Activated T-cell treated with anti-CD3 and anti-CD28 coated beads, Interleukin-2, amount 50 U/mL, for 72 hours (primary cell): ENCODE measurements around the gene GUCY1A1. TPM values are rescaled to one million over a fixed set of nuclear protein-coding genes. Genes with fewer than 3 reads are reported as not detected.

Experiments used
- ATAC-seq, 2 donors: fragments of 150-1000 bp; cut with Tn5 transposase; replicated peaks in 1 of 2; 2 replicates each; pipeline ENCODE4 v1.10.0; 2021; ENCODE audit warnings: moderate library complexity in 2 of 2, mild to moderate bottlenecking in 1 of 2
- DNase-seq, 2 donors: peaks; one replicate each; pipeline ENCODE4 v3.0.0; 2021 to 2022; ENCODE audit warnings: mixed read lengths in 1 of 2
- H3K27ac Mint-ChIP-seq: one replicate; pipeline ENCODE4 v1.8.0; 2022; ENCODE audit warnings: mild to moderate bottlenecking, moderate library complexity, mixed read lengths
- H3K27me3 Mint-ChIP-seq: one replicate; pipeline ENCODE4 v1.8.0; 2022; ENCODE audit warnings: low read depth, mixed read lengths
- H3K36me3 Mint-ChIP-seq, 2 donors: one replicate each; pipeline ENCODE4 v1.8.0; 2022; ENCODE audit warnings: mixed read lengths in 2 of 2, mild to moderate bottlenecking in 1 of 2; ENCODE audit not compliant: insufficient read depth in 2 of 2
- H3K4me1 Mint-ChIP-seq: one replicate; pipeline ENCODE4 v1.8.0; 2022; ENCODE audit warnings: low read depth, mixed read lengths
- H3K4me3 Mint-ChIP-seq, 2 donors: one replicate each; pipeline ENCODE4 v1.8.0; 2022; ENCODE audit warnings: mild to moderate bottlenecking in 2 of 2, mixed read lengths in 2 of 2, moderate library complexity in 2 of 2
- H3K9me3 Mint-ChIP-seq, 2 donors: one replicate each; pipeline ENCODE4 v1.8.0; 2022; ENCODE audit warnings: mixed read lengths in 2 of 2
- total RNA-seq, 2 donors: library from RNA; stranded (reverse); gene quantifications; one replicate each; pipeline ENCODE4 v1.2.3, GENCODE V29; 2022

GUCY1A1 gene
- total RNA-seq, 2 donors from 2014 or later = 0.28 to 0.29 TPM

DNA sequence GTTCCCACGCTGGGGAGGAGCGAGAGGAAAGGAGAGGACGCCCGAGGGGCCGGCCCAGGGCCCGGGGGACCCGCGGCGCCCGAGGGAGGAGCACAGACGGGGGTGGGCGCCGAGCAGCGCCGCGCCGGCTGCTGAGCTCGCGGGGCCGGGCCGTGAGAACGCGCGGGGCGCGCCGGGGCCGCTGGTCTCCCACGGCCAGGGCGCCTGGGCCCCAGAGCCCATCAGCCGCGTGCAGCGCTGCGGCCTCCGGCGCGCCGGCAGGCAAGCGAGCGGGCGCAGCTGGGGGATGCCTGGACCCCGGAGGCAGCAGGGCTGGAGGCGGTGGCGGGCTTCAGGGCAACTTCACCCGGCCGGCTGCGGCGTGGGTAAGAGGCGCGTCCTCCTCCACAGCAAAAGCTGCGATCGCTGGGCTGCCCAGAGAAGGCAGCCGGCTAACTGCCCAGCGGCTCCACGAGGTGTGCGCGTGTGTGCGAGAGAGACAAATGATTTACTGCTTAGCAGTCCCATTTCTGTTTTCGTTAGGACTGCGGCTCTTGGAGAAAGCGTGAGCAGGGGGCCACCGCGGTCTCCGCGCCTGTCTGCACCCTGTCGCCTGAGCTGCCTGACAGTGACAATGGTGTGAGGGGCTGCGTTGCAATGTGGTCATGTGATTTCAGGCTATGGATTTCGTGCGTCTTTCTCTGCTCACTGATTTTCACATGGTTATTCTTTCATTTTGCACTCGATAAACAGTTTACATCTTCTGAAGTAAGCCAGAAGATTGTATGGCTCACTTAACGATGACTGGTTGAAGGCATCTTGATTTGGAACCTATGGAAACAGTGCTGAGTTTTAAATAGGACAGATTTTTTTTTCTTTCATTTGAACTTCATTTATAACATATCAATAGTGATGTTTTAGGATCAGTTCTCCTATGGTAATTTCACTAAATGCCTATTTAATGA, 1.2 kb downstream of the GUCY1A1 start:
- Mint-ChIP-seq H3K36me3 (peaks cover 0 to 1% of the 10 kb centered on the region in 2 donors), H3K4me1 (peaks cover 16% of the 10 kb centered on the region), H3K4me3 (peak overlapping the region; percentile 88 to 92), H3K27ac (no peak overlapping the region), H3K27me3 (peaks cover 79% of the 10 kb centered on the region), H3K9me3 (no peaks in the 10 kb centered on the region)
- DNase-seq (peak; percentile 9 to 10), ATAC-seq (peak; percentile 63 to 74)

DNA sequence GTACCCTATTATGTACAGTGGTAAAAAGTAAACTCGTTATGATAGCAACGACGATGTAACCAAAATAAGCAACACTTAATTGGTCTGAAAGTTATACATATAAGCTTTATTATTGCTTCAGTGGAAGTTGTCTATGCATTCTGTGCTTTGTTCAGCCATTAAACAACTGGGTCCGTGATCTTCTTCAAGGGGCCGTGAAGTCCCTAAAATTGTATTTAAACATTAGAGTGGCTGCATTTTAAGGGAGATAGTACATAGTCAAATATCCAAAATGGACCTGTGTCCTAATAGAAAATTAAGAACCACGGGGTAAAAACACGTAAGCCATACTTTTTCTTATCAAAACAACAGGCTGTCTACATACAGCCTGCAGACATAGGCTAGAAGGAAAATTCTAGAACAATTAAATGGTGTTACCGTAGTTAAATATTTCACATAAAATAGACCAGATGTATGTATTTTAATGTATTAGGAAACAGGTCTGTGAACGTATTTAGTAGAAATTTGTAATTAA, 2.1 kb downstream of the GUCY1A1 start:
- Mint-ChIP-seq H3K4me3 (peak overlapping the region in 1 of 2 donors; percentile 80), H3K27me3 (peaks cover 79% of the 10 kb centered on the region), H3K9me3 (no peaks in the 10 kb centered on the region), H3K27ac (no peak overlapping the region), H3K4me1 (peaks cover 16% of the 10 kb centered on the region), H3K36me3 (peaks cover 0 to 1% of the 10 kb centered on the region in 2 donors)
- ATAC-seq (no peak), DNase-seq (no peak)

DNA sequence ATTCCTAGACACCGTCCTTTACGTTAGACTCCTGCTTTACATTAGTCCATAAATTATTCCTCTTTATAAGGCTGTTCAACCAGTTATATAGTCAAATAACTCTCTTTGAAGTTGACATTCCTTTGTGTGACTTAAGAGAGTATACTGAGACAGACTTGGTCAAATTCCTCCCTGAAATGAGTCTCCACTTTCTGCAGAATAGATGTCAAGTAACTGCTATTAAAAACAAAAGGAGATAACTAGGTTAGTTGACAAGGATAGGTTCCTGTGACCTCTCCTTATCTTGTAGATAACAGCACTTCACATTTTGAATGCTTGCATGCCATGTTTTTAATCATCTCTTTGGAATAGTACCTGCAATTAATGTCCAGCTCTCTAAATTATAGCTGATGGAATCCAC, 5.7 kb downstream of the GUCY1A1 start:
- DNase-seq = no peak
- Mint-ChIP-seq H3K4me3 (no peak overlapping the region), H3K27me3 (peaks cover 53% of the 10 kb centered on the region), H3K9me3 (no peaks in the 10 kb centered on the region), H3K27ac (no peak overlapping the region), H3K36me3 (peaks cover 0 to 1% of the 10 kb centered on the region in 2 donors), H3K4me1 (peaks cover 5% of the 10 kb centered on the region)
- no peak for ATAC-seq

DNA sequence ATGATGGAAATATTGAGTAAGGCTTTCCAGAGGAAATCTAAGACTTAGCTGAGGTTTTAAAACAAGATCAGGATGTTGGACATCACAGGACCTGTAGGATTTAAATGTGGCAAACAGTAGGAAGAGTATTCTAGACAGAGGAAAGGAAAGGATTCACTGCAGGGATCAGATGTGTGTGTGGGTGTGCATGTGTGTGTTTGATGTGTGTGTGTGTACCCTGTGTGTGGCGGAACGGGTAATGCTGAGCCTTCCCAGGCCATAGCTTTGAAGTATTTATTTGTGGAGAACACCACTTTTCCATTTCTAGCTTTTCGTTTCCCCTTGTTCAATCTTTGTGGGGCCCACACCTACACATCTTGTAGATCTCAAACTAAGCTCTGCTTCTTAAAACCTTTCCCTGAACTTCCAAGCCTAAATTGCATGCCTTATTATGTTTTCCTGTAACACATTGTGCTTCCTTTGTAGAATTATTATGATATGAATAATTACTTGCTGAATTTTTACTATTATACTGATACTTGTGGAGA, 6.9 kb downstream of the GUCY1A1 start:
- H3K27me3 Mint-ChIP-seq = peaks cover 45% of the 10 kb centered on the region
- no peak overlapping the region for H3K4me3 Mint-ChIP-seq
- DNase-seq (no peak), ATAC-seq (no peak)
- no peak overlapping the region for H3K27ac Mint-ChIP-seq
- peaks cover 0 to 1% of the 10 kb centered on the region in 2 donors for H3K36me3 Mint-ChIP-seq
- H3K9me3 Mint-ChIP-seq = no peaks in the 10 kb centered on the region
- H3K4me1 Mint-ChIP-seq = no peaks in the 10 kb centered on the region

DNA sequence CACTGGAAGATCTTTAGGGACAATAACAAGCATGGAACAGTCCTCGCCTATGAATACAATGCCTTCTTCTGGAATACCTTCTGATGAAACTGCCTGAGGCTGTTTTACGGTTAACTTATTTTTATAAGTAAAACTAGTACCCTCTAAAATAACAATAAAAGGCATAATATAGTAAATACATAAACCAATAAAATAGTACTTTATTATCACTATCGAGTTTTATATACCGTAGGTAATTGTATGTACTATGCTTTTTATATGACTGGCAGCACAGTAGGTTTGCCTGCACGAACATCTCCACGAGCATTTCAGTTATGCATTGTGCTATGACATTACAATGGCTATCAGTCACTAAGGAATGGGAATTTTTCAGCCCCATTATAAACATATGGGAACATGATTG, 8.0 kb downstream of the GUCY1A1 start:
- no peak overlapping the region for H3K4me3 Mint-ChIP-seq
- DNase-seq = no peak
- no peaks in the 10 kb centered on the region for H3K9me3 Mint-ChIP-seq
- no peak overlapping the region for H3K27ac Mint-ChIP-seq
- H3K36me3 Mint-ChIP-seq = peaks cover 0 to 1% of the 10 kb centered on the region in 2 donors
- H3K4me1 Mint-ChIP-seq = no peaks in the 10 kb centered on the region
- ATAC-seq = no peak
- H3K27me3 Mint-ChIP-seq = peaks cover 39% of the 10 kb centered on the region

DNA sequence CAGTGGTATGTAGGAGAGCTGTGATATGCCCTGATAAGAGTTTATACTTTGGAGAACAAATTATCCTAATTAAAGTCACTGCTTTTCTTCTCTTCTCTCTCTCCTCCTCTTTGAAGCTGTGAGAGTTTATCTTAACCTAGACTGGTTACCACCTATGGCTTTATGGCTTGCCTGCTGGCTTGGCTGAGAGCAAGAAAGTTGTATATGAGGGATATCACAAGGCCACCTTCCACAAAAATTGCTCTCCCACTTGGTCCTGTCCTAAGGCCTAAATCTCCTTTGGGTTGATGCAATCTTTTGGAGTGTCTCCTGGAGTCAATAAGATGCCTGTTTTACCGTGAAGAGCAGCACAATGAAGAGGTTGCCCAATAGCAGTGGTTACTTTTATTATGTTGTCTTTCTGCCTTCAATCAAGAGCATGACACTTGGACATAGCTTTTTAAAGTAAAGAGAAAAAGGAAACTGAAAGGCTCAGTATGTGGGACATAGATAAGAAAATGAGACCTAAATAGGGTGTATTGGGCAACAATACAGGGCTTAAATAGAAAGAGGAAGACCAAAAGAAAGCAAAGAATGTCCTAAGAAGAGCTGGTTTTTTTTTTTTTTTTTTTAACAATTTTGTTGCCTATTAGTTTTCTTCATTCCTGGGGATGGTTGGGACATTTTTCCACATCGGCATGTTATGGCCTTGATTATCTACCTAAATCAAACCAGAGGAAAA, 9.2 kb downstream of the GUCY1A1 start:
- Mint-ChIP-seq H3K4me3 (no peak overlapping the region), H3K4me1 (no peaks in the 10 kb centered on the region), H3K27me3 (peaks cover 27% of the 10 kb centered on the region), H3K36me3 (no peaks in the 10 kb centered on the region), H3K27ac (no peak overlapping the region), H3K9me3 (no peaks in the 10 kb centered on the region)
- DNase-seq (no peak), ATAC-seq (no peak)

DNA sequence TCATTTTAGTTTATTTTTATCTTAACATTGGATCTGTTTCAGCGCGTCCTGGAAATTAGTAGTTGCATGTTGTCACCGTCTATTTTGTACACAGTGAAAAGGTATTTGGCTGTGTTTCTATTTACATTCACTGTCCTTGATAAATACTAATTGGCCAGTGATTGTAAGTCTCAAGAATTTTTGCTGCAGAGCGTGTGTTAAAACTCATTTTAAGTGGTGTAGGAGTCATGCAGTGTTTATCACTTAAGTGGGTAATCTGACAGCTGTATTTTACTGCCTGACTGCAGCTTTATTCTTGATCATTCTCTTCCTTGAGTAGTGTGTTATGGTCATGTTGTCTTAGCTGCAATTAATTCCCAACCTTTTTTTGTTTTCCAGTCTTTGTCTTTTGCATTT, 9.8 kb downstream of the GUCY1A1 start:
- H3K27me3 Mint-ChIP-seq = peaks cover 27% of the 10 kb centered on the region
- no peaks in the 10 kb centered on the region for H3K36me3 Mint-ChIP-seq
- no peak overlapping the region for H3K27ac Mint-ChIP-seq
- no peaks in the 10 kb centered on the region for H3K4me1 Mint-ChIP-seq
- H3K9me3 Mint-ChIP-seq = no peaks in the 10 kb centered on the region
- DNase-seq (no peak), ATAC-seq (no peak)
- no peak overlapping the region for H3K4me3 Mint-ChIP-seq

DNA sequence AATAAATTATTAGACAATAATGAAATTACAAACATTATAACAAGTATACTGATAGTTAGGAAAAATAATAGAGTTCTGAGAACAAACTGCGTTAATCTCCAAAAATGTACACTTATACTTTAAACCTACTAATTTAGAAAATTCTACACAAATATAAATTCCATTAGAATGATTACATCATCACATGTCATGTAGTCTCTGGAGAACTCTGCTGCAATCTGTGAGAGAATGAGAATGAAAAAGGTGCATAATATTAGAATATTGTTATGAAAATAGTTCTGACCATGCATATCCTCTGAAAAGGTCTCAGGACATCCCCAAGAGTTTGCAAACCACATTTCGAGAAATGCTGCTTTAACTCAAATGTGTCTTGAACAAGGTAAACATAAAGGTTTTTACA, 11.4 kb downstream of the GUCY1A1 start:
- Mint-ChIP-seq H3K9me3 (no peaks in the 10 kb centered on the region), H3K27ac (no peak overlapping the region)

DNA sequence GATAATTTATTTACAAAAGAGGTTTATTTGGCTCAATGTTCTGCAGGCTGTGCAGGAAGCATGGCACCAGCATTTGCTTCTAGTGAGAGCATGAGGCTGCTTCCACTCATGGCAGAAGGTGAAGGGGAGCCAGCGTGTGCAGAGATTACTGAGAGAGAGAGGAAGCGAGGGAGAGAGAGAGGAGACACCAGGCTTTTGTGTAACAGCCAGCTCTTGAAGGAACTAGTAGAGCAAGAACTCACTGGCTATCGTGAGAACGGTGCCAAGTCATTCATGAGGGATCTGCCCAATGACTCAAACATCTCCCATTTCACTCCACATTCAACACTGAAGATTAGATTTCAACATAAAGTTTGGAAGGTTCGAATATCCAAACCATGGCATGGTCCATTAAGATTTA, 12.7 kb downstream of the GUCY1A1 start:
- no peaks in the 10 kb centered on the region for H3K36me3 Mint-ChIP-seq
- H3K27ac Mint-ChIP-seq = no peak overlapping the region
- DNase-seq (no peak), ATAC-seq (no peak)
- no peak overlapping the region for H3K4me3 Mint-ChIP-seq
- H3K27me3 Mint-ChIP-seq = peaks cover 9% of the 10 kb centered on the region
- no peaks in the 10 kb centered on the region for H3K4me1 Mint-ChIP-seq
- no peaks in the 10 kb centered on the region for H3K9me3 Mint-ChIP-seq

More for the DNA sequence above, 11.4 kb downstream of the GUCY1A1 start:
- Mint-ChIP-seq H3K27me3 (peaks cover 19% of the 10 kb centered on the region), H3K36me3 (no peaks in the 10 kb centered on the region), H3K4me3 (no peak overlapping the region), H3K4me1 (no peaks in the 10 kb centered on the region)
- DNase-seq (no peak), ATAC-seq (no peak)

DNA sequence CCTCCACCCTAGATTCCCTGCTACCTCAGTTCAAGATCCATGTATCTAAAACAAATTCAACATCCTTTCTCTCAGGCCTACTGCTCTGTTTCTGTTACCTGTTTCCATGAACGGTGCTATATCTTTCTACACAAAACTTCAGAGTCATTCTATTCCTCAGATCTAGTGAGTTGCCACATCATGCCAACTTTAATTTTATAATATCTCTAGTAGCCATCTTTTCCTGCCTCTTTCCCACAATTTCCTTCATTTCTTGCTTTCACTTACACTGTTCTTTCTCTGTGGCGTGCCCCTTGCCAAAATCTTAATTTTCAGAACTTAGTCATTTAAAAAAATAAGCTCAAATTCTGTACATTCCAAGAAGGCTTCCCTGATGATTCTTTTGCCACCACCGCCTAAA, 15.2 kb downstream of the GUCY1A1 start:
- H3K27me3 Mint-ChIP-seq = peaks cover 9% of the 10 kb centered on the region
- no peaks in the 10 kb centered on the region for H3K36me3 Mint-ChIP-seq
- DNase-seq = no peak
- ATAC-seq = no peak
- H3K9me3 Mint-ChIP-seq = peaks cover 0 to 3% of the 10 kb centered on the region in 2 donors
- no peaks in the 10 kb centered on the region for H3K4me1 Mint-ChIP-seq
- no peak overlapping the region for H3K4me3 Mint-ChIP-seq
- H3K27ac Mint-ChIP-seq = no peak overlapping the region

DNA sequence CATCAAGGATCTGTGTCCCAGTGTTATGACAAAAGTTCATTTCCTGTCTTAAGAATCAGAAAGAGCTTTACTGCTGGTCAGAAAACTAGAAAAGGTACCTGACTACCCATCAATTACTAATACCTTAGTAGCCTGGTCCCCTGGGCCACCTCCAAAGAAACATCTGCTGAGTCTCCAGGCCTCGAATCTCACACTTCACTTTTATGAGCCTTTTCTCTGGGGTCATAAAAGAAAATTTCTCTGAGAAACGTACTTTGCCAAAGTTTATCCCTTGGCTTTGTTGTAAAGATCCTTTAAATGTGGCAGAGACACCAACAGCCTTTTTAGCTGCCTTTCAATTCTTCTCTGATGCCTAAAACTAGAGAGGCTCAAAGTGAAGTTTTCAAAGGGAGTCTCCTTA, 17.8 kb downstream of the GUCY1A1 start:
- no peak for ATAC-seq
- peaks cover 9% of the 10 kb centered on the region for H3K27me3 Mint-ChIP-seq
- no peak overlapping the region for H3K4me3 Mint-ChIP-seq
- no peaks in the 10 kb centered on the region for H3K4me1 Mint-ChIP-seq
- H3K36me3 Mint-ChIP-seq = no peaks in the 10 kb centered on the region
- no peak for DNase-seq
- H3K27ac Mint-ChIP-seq = no peak overlapping the region
- H3K9me3 Mint-ChIP-seq = peaks cover 0 to 3% of the 10 kb centered on the region in 2 donors

DNA sequence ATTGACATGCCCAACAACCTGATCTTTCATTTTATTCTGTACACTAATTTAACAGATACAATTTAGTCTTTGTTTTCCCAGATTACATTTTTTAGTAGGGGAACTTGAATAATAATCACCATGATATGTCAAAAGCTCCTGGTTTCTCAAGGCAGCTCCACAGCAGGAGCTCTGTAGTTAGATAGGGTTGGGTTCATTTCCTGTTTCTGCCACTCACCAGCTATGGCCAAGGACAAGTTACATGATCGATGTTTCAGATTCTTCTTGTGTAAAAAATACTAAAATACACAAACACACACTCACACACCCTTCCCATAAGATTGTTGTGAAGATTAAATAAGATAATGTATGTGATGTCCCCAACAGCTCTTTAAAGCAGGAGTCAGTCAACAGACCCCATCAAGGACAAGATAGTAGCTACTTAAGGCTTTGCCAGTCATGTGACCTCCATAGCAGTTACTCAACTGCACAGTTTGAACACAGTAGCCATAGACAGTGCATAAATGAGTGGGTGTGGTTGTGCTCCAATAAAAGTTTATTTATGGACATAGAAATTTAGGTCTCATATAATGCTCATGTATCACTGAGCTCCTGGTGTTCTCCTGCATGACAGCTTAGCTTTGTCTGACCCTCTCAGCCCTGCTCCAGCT, 18.4 kb downstream of the GUCY1A1 start:
- Mint-ChIP-seq H3K27ac (no peak overlapping the region), H3K36me3 (no peaks in the 10 kb centered on the region), H3K4me1 (no peaks in the 10 kb centered on the region), H3K4me3 (no peak overlapping the region), H3K9me3 (peaks cover 0 to 3% of the 10 kb centered on the region in 2 donors), H3K27me3 (peaks cover 9% of the 10 kb centered on the region)
- no peak for ATAC-seq
- no peak for DNase-seq
